ENCODE measurements around the gene ZNF362. TPM values are rescaled to one million over a fixed set of nuclear protein-coding genes. Genes with fewer than 3 reads are reported as not detected.
A peak's percentile ranks its signal among the peaks of the same experiment; 100 is the strongest.

The ZNF362 gene
- total and polyA plus RNA-seq, 2 of the 13 experiments (the other 11 are each of a cell fraction or from before 2014, with no cell fraction given): 8.3 to 14.2 TPM

GRCh38 chr1:33234588-33234990 is 21.7 kb upstream of the ZNF362 start (continued):
- TF ChIP-seq HOXA3 (CRISPR knock-in tag; IDR thresholded peaks at IDR 0.05) (peak; percentile 25; the same call in 1 of the 2 replicates), TCF7 (IDR thresholded peaks at IDR 0.05; ENCODE audit: low read depth) (peak; percentile 70; the same call in 1 of the 2 replicates), ATF7-NPFF (CRISPR knock-in tag; IDR thresholded peaks at IDR 0.05; ENCODE audit: low read depth) (no peak), GLI4 (CRISPR knock-in tag; IDR thresholded peaks at IDR 0.05; ENCODE audit: borderline replicate concordance) (0 out of 2 replicates have a peak, but pooled peaks have one; percentile 52), EP300 (IDR thresholded peaks at IDR 0.05; ENCODE audit: low read depth in 2 of 2, low read length in 2 of 2) (0 out of 4 replicates have a peak, but pooled peaks of 1 of the 2 experiments have one; percentile 27), EP300 (CRISPR knock-in tag; IDR thresholded peaks at IDR 0.05; ENCODE audit: borderline replicate concordance) (no peak), ZBTB7A (CRISPR knock-in tag; IDR thresholded peaks at IDR 0.05) (0 out of 2 replicates have a peak, but pooled peaks have one; percentile 54), ARID5B (CRISPR knock-in tag; IDR thresholded peaks at IDR 0.05) (peak; percentile 34; the same call in 1 of the 2 replicates), KDM1A (CRISPR knock-in tag; IDR thresholded peaks at IDR 0.05) (peak; percentile 26; the same call in 1 of the 2 replicates), TFDP1 (CRISPR knock-in tag; IDR thresholded peaks at IDR 0.05; ENCODE audit: borderline replicate concordance) (no peak), ZBTB7B (CRISPR knock-in tag; IDR thresholded peaks at IDR 0.05) (peak; percentile 84), ARID4A (CRISPR knock-in tag; IDR thresholded peaks at IDR 0.05; ENCODE audit: borderline replicate concordance) (peak; percentile 34; the same call in 1 of the 2 replicates), ZNF503 (CRISPR knock-in tag; IDR thresholded peaks at IDR 0.05) (no peak), ZNF691 (CRISPR knock-in tag; IDR thresholded peaks at IDR 0.05; ENCODE audit: borderline replicate concordance, low read depth) (0 out of 2 replicates have a peak, but pooled peaks have one; percentile 14), IRF9 (CRISPR knock-in tag; IDR thresholded peaks at IDR 0.05; ENCODE audit: borderline replicate concordance) (0 out of 2 replicates have a peak, but pooled peaks have one; percentile 39), SSRP1 (CRISPR knock-in tag; IDR thresholded peaks at IDR 0.05) (no peak)

Data from HepG2 (cell line).